Choroid plexus epithelial cell (primary cell): Measurements from ENCODE around the gene AP1G2.

Source experiments
- DNase-seq: peaks from one replicate; pipeline ENCODE4 v3.0.0-alpha.2; 2010; ENCODE audit warnings: low read depth
- H3K4me3 ChIP-seq: 2 replicates; pipeline ENCODE4 v1.5.1; 2011; ENCODE audit warnings: low read depth, mild to moderate bottlenecking, control low read depth, low read length, moderate library complexity
- CTCF ChIP-seq: conservative IDR thresholded peaks from 2 replicates; pipeline ENCODE4 v1.5.1; 2011; ENCODE audit warnings: low read depth, mild to moderate bottlenecking, control low read depth, inconsistent platforms, low read length, moderate library complexity

AP1G2 gene

DNA sequence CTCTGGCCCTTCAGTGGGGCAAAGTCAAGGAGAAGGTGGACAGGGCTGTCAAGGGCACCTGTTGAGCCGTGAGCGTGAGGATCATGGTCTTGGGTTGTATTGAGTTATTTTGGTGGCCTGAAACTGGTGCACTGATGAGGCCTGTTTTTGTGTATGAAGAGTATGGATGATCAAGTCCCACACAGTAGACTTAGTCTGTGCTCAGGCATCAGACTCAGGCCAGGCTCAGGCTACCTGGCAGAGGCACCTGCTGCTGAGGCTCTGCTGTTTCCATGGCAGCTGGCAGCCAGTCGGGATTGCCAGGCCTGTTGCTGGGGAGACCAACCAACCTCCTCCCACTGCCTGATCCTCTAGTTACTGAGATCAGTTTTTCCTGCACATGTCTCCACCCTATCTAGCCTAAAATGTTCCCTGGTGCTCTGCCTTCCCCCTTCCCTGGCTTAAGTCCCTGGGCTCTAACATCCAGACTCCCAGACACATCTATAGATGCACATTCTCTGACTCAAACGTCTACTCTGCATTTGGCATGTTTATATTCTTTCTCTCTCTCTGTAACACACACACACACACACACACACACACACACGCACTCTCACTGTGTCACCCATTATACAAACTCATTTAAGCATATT is 5.9 kb upstream of the AP1G2 start:
- TF ChIP-seq CTCF = no peak
- no peak overlapping the region for H3K4me3 ChIP-seq
- no peak for DNase-seq

GRCh38 chr14:23572836-23573235 is 5.2 kb upstream of the AP1G2 start:
- DNase-seq = no peak
- no peak overlapping the region for H3K4me3 ChIP-seq
- TF ChIP-seq CTCF = no peak

DNA sequence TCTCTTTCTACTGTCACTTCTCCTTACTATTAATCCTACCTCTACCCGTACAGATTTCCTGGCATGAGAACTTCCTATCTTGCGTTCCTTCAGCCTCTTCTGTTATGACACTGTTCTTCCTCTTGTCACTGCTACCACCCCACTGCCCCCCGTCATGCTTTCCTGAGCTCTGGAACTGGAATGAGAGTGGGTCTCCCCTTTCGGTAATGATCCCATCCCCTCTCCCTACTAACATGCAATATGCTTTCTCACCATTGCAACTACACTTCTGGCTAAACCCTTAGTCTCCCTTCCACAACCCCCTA is 4.9 kb upstream of the AP1G2 start:
- TF ChIP-seq CTCF = no peak
- DNase-seq = no peak
- H3K4me3 ChIP-seq = no peak overlapping the region

- no peak for DNase-seq
- H3K4me3 ChIP-seq = no peak overlapping the region
- no peak for TF ChIP-seq CTCF
These were observed 4.3 kb upstream of the AP1G2 start for GRCh38 chr14:23571701-23572523.

DNA sequence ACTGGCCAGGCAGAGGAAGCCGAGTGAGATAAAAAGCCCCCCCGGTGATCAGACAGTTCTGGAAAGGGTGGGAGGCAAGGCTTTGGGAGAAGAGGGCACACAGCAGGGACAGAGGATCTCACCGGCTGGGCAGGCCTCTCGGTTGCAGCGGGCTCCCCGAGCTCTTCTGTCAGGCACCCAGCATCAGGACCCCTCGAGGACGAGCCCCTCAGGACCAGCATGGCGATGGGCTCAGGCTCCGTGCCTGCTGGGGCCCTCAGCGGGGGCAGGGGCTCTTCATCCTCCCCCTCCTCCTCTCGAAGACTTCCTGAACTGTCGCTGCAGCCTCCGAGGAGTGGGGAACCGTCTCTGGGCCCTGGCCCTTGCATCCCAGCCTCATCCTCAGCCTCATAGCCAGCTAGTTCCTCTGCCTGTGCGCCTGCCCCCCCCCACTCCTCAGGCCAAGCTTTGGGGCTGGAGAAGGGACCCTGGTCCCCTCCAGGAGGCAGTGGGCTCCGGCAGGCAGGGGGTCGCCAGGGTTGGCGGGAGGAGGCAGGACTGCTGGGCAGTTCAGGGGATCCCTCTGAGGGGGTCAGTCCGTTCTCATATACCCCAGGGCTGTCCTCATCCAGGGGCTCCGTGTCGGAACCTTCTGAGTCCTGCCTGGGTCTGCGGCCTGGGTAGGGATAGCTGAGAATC is 3.4 kb upstream of the AP1G2 start:
- H3K4me3 ChIP-seq = no peak overlapping the region
- no peak for TF ChIP-seq CTCF
- DNase-seq = no peak

DNA sequence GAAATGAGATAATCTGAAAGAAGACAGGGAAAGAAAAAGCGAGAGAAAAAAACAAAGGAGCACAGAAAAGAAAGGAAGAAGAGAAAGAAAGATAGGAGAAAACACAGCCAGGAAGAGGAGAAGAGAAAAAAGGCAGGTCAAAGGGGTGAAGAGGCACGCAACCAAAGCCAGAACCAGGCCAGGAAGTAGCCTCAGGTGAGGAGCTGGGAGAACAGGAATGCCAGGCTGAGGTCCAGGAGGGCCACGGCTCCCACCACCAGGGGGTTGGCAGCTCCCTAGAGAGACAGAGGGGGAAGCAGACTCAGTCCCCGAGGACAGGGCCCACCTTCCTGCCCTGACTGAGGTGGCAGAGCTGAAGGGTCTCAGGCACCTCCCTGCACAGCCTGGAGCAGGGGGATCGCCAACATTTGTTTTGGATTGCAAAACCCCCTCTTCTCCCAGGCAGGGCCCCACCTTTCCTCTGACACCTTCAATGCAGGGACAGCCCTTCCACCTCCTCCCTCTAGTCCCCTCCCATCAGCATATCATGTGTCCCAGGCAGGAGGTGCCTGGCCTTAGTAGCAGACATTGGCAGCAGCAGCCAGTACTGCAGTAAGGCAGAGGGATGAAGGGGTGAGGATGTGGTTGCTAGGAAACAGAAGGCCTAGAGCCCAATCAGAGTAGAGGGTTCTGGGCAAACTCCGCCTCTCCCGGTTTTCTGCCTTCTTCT is 2.0 kb upstream of the AP1G2 start:
- DNase-seq = peak; percentile 40
- no peak for TF ChIP-seq CTCF
- no peak overlapping the region for H3K4me3 ChIP-seq
